Hepatocyte (in vitro differentiated cells): Measurements from ENCODE around the gene IGSF8. TPM values are rescaled to one million over a fixed set of nuclear protein-coding genes. Genes with fewer than 3 reads are reported as not detected.

Experiments
- DNase-seq: peaks from one replicate; pipeline ENCODE4 v3.0.0-alpha.2; 2016; ENCODE audit warnings: low spot score
- H2AFZ ChIP-seq: fragments of 200-600 bp; sonication (generic); 2 replicates; pipeline ENCODE4 v1.6.0; 2016; ENCODE audit warnings: antibody characterized with exemption, mild to moderate bottlenecking
- H3K27ac ChIP-seq: fragments of 200-600 bp; sonication (generic); 2 replicates; pipeline ENCODE4 v1.5.1; 2016; ENCODE audit warnings: mild to moderate bottlenecking
- H3K27me3 ChIP-seq: fragments of 200-600 bp; sonication (generic); 2 replicates; pipeline ENCODE4 v1.6.1; 2016
- H3K36me3 ChIP-seq: fragments of 200-600 bp; sonication (generic); replicated peaks from 2 replicates; pipeline ENCODE4 v1.5.1; 2016; ENCODE audit warnings: low read depth; ENCODE audit not compliant: insufficient read depth
- H3K4me1 ChIP-seq: fragments of 200-600 bp; sonication (generic); 2 replicates; pipeline ENCODE4 v1.5.1; 2016; ENCODE audit warnings: mild to moderate bottlenecking, moderate library complexity; ENCODE audit not compliant: insufficient read depth
- H3K4me2 ChIP-seq: fragments of 200-600 bp; sonication (generic); 2 replicates; pipeline ENCODE4 v1.6.0; 2016
- H3K4me3 ChIP-seq: fragments of 200-600 bp; sonication (generic); 2 replicates; pipeline ENCODE4 v1.5.1; 2016; ENCODE audit warnings: mild to moderate bottlenecking
- H3K79me2 ChIP-seq: fragments of 200-600 bp; sonication (generic); 2 replicates; pipeline ENCODE4 v1.6.0; 2017; ENCODE audit warnings: mild to moderate bottlenecking
- H3K9me2 ChIP-seq: fragments of 200-600 bp; sonication (generic); replicated peaks from 2 replicates; pipeline ENCODE4 v1.6.0; 2017; ENCODE audit warnings: mild to moderate bottlenecking; ENCODE audit not compliant: insufficient read depth
- H3K9me3 ChIP-seq: fragments of 200-600 bp; sonication (generic); 2 replicates; pipeline ENCODE4 v1.5.1; 2016; ENCODE audit warnings: low read depth, mild to moderate bottlenecking
- H4K20me1 ChIP-seq: fragments of 200-600 bp; sonication (generic); 2 replicates; pipeline ENCODE4 v1.6.0; 2016; ENCODE audit warnings: mild to moderate bottlenecking; ENCODE audit not compliant: insufficient read depth, poor library complexity, severe bottlenecking
- EZH2 ChIP-seq: fragments of 200-600 bp; sonication (generic); IDR thresholded peaks from 2 replicates; pipeline ENCODE4 v1.6.1; 2016; ENCODE audit warnings: antibody characterized with exemption, mild to moderate bottlenecking, borderline replicate concordance
- EZH2phosphoT487 ChIP-seq: fragments of 200-600 bp; sonication (generic); IDR thresholded peaks from one replicate; pipeline ENCODE4 v1.6.1; 2018; ENCODE audit warnings: antibody characterized with exemption, mild to moderate bottlenecking, low read depth, moderate library complexity; ENCODE audit not compliant: unreplicated experiment, severe bottlenecking
- WGBS: methylation state at CpG from one replicate; pipeline ENCODE4 v1.1.6; 2016; ENCODE audit warnings: low lambda C conversion rate; ENCODE audit errors: missing lambda C conversion rate; 5-methylcytosine and 5-hydroxymethylcytosine counted together
- polyA plus RNA-seq: library from polyadenylated mRNA; unstranded; fragments of >200 nt; fragmentation: Nextera tagmentation; extraction: Ambion mirVana; gene quantifications from 2 replicates; pipeline ENCODE4 v1.2.1, GENCODE V29; 2016
- total RNA-seq: library from RNA; depleted of rRNA; stranded (reverse); fragments of >200 nt; gene quantifications from 2 replicates; pipeline ENCODE4 v1.2.3, GENCODE V29; 2014
- TF ChIP-seq, protein P1 (sequence below): fragments of 200-600 bp; sonication (generic); IDR thresholded peaks from 2 replicates; pipeline ENCODE4 v1.5.1; 2016; ENCODE audit warnings: antibody characterized with exemption, mild to moderate bottlenecking; ENCODE audit not compliant: poor library complexity

Gene IGSF8
- total and polyA plus RNA-seq, 2 experiments from 2014 or later, result 36.8 to 54.1 TPM

DNA sequence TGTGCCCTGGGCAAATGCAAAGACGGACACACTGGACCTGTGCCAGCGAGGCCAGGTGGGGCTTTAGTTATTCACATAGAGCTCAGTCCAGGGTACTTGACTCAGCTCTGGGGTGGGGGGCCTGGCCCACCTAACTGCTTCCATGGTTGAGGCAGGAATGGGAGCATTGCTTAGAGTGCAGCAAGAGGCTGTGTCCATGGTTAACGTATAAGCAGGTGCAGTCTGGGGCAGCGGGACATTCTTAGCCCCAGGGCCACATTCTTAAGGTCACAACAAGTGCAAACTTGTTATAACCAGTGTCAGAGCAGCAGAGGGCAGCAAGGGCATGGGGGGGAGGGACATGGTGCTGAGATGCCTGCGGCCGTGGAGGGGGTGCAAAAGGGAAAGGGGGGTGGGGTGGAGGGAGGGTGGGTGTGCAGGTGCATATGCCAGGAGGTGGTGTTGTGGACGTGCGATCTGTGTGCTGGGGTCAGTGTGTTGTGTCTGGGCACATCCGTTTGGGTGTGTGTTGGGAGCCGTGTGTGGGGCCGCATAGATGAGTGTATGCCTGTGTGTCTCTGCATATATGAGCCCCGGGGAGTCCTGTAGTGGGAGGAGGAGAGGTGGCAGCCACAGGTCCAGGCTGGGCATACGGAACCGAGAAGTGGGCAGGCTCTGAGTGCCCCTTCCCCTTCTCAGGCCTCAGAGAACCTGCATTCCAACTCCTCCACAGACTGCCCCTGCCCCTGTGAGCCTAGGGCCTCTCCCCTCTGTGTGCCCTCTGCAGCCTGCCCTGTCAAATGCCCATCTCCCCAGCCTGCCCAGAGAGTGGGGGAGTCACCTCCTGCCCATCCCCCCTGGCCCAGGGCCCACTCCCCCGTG, 36.8 kb downstream of the IGSF8 start:
- no peaks in the 10 kb centered on the region for H3K4me1 ChIP-seq
- no peak overlapping the region for H3K27ac ChIP-seq
- H3K9me3 ChIP-seq, result no peaks in the 10 kb centered on the region
- H4K20me1 ChIP-seq, result no peaks in the 10 kb centered on the region
- no peak overlapping the region for H3K4me3 ChIP-seq
- TF ChIP-seq EZH2phosphoT487, result no peak
- TF ChIP-seq, protein P1, sequence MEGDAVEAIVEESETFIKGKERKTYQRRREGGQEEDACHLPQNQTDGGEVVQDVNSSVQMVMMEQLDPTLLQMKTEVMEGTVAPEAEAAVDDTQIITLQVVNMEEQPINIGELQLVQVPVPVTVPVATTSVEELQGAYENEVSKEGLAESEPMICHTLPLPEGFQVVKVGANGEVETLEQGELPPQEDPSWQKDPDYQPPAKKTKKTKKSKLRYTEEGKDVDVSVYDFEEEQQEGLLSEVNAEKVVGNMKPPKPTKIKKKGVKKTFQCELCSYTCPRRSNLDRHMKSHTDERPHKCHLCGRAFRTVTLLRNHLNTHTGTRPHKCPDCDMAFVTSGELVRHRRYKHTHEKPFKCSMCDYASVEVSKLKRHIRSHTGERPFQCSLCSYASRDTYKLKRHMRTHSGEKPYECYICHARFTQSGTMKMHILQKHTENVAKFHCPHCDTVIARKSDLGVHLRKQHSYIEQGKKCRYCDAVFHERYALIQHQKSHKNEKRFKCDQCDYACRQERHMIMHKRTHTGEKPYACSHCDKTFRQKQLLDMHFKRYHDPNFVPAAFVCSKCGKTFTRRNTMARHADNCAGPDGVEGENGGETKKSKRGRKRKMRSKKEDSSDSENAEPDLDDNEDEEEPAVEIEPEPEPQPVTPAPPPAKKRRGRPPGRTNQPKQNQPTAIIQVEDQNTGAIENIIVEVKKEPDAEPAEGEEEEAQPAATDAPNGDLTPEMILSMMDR, result no peak
- H2AFZ ChIP-seq, result no peak overlapping the region
- H3K27me3 ChIP-seq, result peaks cover 5% of the 10 kb centered on the region
- H3K4me2 ChIP-seq, result no peak overlapping the region
- no peaks in the 10 kb centered on the region for H3K79me2 ChIP-seq
- H3K9me2 ChIP-seq, result no peaks in the 10 kb centered on the region
- 73% methylated on average over 9 of the region's 15 CpGs for WGBS
- H3K36me3 ChIP-seq, result no peaks in the 10 kb centered on the region
- DNase-seq, result no peak

DNA sequence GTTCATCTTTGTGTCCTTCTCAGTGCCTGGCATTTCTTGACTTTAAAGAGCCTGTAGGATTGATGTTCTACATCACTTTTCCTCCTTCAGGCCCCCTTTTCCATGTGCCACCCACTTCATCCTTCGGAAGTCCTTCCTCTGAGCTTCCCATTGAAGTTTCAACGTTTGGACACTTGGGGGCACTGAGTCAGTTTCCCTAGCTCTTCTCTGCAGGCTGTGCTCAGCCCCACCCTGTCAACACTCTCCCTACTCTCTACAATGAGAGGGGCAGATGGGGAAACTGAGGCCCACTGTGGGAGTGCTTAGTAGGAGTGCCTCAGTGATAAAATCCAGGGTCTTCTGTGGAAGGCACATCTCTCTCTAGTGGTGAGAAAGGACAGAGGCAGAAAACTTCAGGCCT, 40.3 kb downstream of the IGSF8 start:
- Histone ChIP-seq H3K79me2 (no peaks in the 10 kb centered on the region), H3K9me2 (no peaks in the 10 kb centered on the region), H3K4me1 (no peaks in the 10 kb centered on the region), H2AFZ (no peak overlapping the region), H3K27me3 (peaks cover 19% of the 10 kb centered on the region), H3K36me3 (no peaks in the 10 kb centered on the region), H3K4me3 (no peak overlapping the region), H3K27ac (no peak overlapping the region), H3K4me2 (no peak overlapping the region), H4K20me1 (no peaks in the 10 kb centered on the region), H3K9me3 (no peaks in the 10 kb centered on the region)
- no peak for DNase-seq
- TF ChIP-seq EZH2, result no peak
- 50% methylated on average over 2 of the region's 2 CpGs for WGBS

DNA sequence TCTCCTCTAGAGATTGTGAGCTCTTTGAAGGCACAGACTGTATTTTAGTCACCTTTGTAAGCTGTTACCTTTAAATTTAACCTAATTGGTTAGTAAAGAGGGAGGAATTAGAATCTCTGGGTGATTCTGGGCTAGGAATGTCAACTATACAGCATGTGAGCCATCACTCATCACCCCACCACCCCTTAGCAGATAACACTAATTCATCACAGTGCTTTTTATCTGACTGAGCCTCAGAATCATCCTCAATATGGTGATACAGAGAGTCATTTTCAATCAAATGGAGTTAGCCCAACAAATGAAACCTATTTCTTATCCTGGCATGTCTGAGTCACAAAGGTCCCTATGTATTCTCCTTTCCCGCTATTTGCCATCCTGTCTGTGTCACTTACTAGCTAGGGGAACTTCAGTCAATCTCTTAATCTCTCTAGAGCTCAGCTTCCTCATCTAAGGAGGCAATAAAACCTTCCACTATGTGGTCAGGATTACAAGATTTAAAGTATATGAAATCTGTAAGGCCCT, 41.7 kb downstream of the IGSF8 start:
- 30% methylated on average over 1 of the region's 1 CpG for WGBS
- Histone ChIP-seq H3K79me2 (no peaks in the 10 kb centered on the region), H3K4me1 (no peaks in the 10 kb centered on the region), H3K27ac (no peak overlapping the region), H3K4me2 (no peak overlapping the region), H4K20me1 (no peaks in the 10 kb centered on the region), H3K27me3 (peaks cover 31% of the 10 kb centered on the region), H3K36me3 (no peaks in the 10 kb centered on the region), H2AFZ (no peak overlapping the region), H3K9me3 (no peaks in the 10 kb centered on the region), H3K9me2 (no peaks in the 10 kb centered on the region), H3K4me3 (no peak overlapping the region)
- DNase-seq, result no peak
- TF ChIP-seq EZH2phosphoT487 (no peak), EZH2 (no peak)
- TF ChIP-seq, protein P1, result no peak

DNA sequence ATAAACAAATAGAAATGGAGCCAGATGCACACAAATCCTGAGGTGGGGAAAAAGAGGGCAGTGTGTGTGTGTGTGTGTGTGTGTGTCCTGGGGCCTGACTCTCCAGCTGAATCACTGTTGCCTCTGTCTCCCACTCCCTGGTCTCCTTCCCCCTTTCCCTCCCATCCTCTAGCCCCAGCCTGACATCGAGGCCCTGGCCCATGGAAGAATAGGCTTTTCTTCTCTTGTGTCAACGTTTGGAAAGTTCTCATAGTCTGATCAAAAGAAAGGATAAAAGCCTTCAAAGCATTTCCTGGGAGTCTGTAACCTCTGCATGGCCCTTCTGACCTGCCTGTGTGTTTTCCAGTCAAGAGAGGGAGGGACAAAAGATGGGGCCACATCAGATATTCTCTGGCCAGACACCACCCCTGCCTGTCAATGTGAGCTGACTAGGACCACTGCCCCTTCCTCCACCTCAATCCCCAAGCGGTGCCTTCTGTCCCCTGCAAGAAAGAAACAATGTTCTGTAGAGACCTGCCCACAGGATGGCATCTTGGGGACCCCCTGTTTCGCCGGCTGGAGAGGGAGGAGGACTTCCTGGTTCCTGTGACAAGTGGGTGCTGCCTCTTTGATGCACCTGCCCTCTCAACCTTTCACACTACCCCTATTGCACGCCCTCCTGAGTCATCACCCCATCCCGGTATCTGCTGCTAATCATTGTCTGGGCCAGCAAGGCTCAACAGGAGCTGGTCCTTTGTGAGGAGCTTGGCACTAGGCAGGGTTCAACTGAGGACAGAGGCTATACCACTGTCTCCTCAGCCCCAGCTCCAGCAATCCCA, 44.7 kb downstream of the IGSF8 start:
- 62% methylated on average over 7 of the region's 7 CpGs for WGBS
- no peaks in the 10 kb centered on the region for H3K4me1 ChIP-seq
- no peak overlapping the region for H3K4me2 ChIP-seq
- DNase-seq, result no peak
- H3K79me2 ChIP-seq, result no peaks in the 10 kb centered on the region
- no peaks in the 10 kb centered on the region for H4K20me1 ChIP-seq
- H3K27me3 ChIP-seq, result peaks cover 35% of the 10 kb centered on the region
- H3K9me2 ChIP-seq, result no peaks in the 10 kb centered on the region
- H3K36me3 ChIP-seq, result no peaks in the 10 kb centered on the region
- TF ChIP-seq EZH2phosphoT487, result no peak
- no peak for TF ChIP-seq EZH2
- TF ChIP-seq, protein P1, result no peak
- H3K4me3 ChIP-seq, result no peak overlapping the region
- no peak overlapping the region for H2AFZ ChIP-seq
- no peak overlapping the region for H3K27ac ChIP-seq
- H3K9me3 ChIP-seq, result no peaks in the 10 kb centered on the region
